Caco-2 (cell line): ENCODE data around the gene CST1. TPM values are rescaled to one million over a fixed set of nuclear protein-coding genes. Genes with fewer than 3 reads are reported as not detected.
"Not testable (repeated sequence)": the region's sequence is repeated elsewhere in the genome, so short reads cannot be mapped to it uniquely, and the experiment has no call there.

Experiments
- BruUV-seq: library from RNA; stranded (reverse); fragments of 400-500 nt; replicated peaks from 2 replicates; lab custom pipeline; 2021; lab: Mats Ljungman, UMichigan
- CTCF ChIA-PET: fragments of 300-600 bp; sonication (Branson Sonifier 250); formaldehyde crosslinking; loops from one replicate; lab custom pipeline; 2022; ENCODE audit warnings: antibody characterized with exemption; lab: Charles Lee
- POLR2A ChIA-PET: fragments of 300-600 bp; sonication (Branson Sonifier 250); formaldehyde crosslinking; loops from one replicate; lab custom pipeline; 2022; ENCODE audit warnings: antibody characterized with exemption; lab: Charles Lee
- DNase-seq, 2 experiments: peaks; one replicate each; pipeline versions ENCODE4 v3.0.0 to v3.0.0-alpha.2; 2020 to 2022
- H3K27me3 ChIP-seq: replicated peaks from 2 replicates; pipeline ENCODE4 v1.6.0; 2011; ENCODE audit warnings: low read length; ENCODE audit not compliant: control insufficient read depth, insufficient read depth
- H3K36me3 ChIP-seq: 2 replicates; pipeline ENCODE4 v1.5.1; 2011; ENCODE audit warnings: low read length; ENCODE audit not compliant: control insufficient read depth, insufficient read depth
- H3K4me1 ChIP-seq: fragments of 250-450 bp; sonication (Bioruptor Pico); 2 replicates; pipeline ENCODE4 v1.5.1; 2020; ENCODE audit warnings: mild to moderate bottlenecking
- H3K4me3 ChIP-seq: 2 replicates; pipeline ENCODE4 v1.5.1; 2011; ENCODE audit warnings: low read depth, mild to moderate bottlenecking, control low read depth, low read length
- H3K9me3 ChIP-seq: fragments of 250-450 bp; sonication (Bioruptor Pico); 2 replicates; pipeline ENCODE4 v1.5.1; 2020; ENCODE audit warnings: mild to moderate bottlenecking, moderate library complexity
- H3K27ac Mint-ChIP-seq: one replicate; pipeline ENCODE4 v1.8.0; 2022; ENCODE audit warnings: mixed read lengths; ENCODE audit not compliant: unreplicated experiment
- H3K27me3 Mint-ChIP-seq: one replicate; pipeline ENCODE4 v1.8.0; 2022; ENCODE audit warnings: mixed read lengths; ENCODE audit not compliant: insufficient read depth, unreplicated experiment
- H3K36me3 Mint-ChIP-seq: one replicate; pipeline ENCODE4 v1.8.0; 2022; ENCODE audit warnings: mild to moderate bottlenecking, mixed read lengths; ENCODE audit not compliant: insufficient read depth, unreplicated experiment
- H3K4me1 Mint-ChIP-seq: one replicate; pipeline ENCODE4 v1.8.0; 2022; ENCODE audit warnings: low read depth, mixed read lengths; ENCODE audit not compliant: unreplicated experiment
- H3K4me3 Mint-ChIP-seq: one replicate; pipeline ENCODE4 v1.8.0; 2022; ENCODE audit warnings: mild to moderate bottlenecking, moderate library complexity, mixed read lengths; ENCODE audit not compliant: unreplicated experiment
- H3K9me3 Mint-ChIP-seq: one replicate; pipeline ENCODE4 v1.8.0; 2022; ENCODE audit warnings: mixed read lengths; ENCODE audit not compliant: unreplicated experiment
- CTCF ChIP-seq, 2 experiments: fragments of 200-600 bp in 1 of 2; IDR thresholded peaks; 1 replicate in 1 of 2; 2 replicates in 1 of 2; pipeline versions ENCODE4 v1.5.1 to v1.8.0; 2011 to 2022; ENCODE audit warnings: antibody characterized with exemption in 1 of 2, control low read depth in 1 of 2, inconsistent platforms in 1 of 2, low read depth in 1 of 2, low read length in 1 of 2, mild to moderate bottlenecking in 1 of 2, moderate library complexity in 1 of 2; ENCODE audit not compliant: insufficient read depth in 1 of 2, severe bottlenecking in 1 of 2, unreplicated experiment in 1 of 2
- intact Hi-C: fragments of 100-400 bp; cut with micrococcal nuclease; formaldehyde crosslinking; loops from one replicate; pipeline ENCODE4 v1.10.0; 2022; ENCODE audit not compliant: unreplicated experiment
- total RNA-seq: library from RNA; stranded (reverse); gene quantifications from 2 replicates; pipeline ENCODE4 v1.2.3, GENCODE V29; 2022

The CST1 gene
- total RNA-seq, 1 experiment from 2014 or later, result 499 TPM

- Mint-ChIP-seq H3K4me1 (peaks cover 39% of the 10 kb centered on the region), H3K27ac (no peak overlapping the region), H3K36me3 (peaks cover 3% of the 10 kb centered on the region), H3K27me3 (no peaks in the 10 kb centered on the region), H3K4me3 (no peak overlapping the region), H3K9me3 (peaks cover 2% of the 10 kb centered on the region)
- Histone ChIP-seq H3K27me3 (no peaks in the 10 kb centered on the region), H3K36me3 (no peaks in the 10 kb centered on the region), H3K4me1 (peaks cover 34% of the 10 kb centered on the region), H3K4me3 (no peak overlapping the region), H3K9me3 (no peaks in the 10 kb centered on the region)
- CTCF ChIA-PET, result no interaction called here
- BruUV-seq, result no TSS peak
- POLR2A ChIA-PET, result no interaction called here
- TF ChIP-seq CTCF (IDR thresholded peaks at IDR 0.05; ENCODE audit: insufficient read depth in 1 of 2, low read depth in 1 of 2, low read length in 1 of 2, severe bottlenecking in 1 of 2, unreplicated experiment in 1 of 2), result no peak
- DNase-seq, result no peak
- intact Hi-C loops, result loop anchor here (10.0 kb wide), 1 partner anchor 87 kb away; no protein-coding TSS in a partner anchor
Measured at GRCh38 chr20:23752019-23752418, 1.3 kb upstream of the CST1 start.

GRCh38 chr20:23749746-23750145, 989 bp downstream of the CST1 start:
- H3K36me3 ChIP-seq, result no peaks in the 10 kb centered on the region
- intact Hi-C loops, result loop anchor here (10.0 kb wide), 1 partner anchor 85 kb away; no protein-coding TSS in a partner anchor
- peaks cover 18% of the 10 kb centered on the region for H3K4me1 Mint-ChIP-seq

GRCh38 chr20:23748975-23749374, 1.8 kb downstream of the CST1 start:
- not testable (repeated sequence) for H3K4me3 ChIP-seq, BruUV-seq

More at GRCh38 chr20:23749746-23750145, 989 bp downstream of the CST1 start:
- ChIA-PET CTCF (no interaction called here), POLR2A (no interaction called here)
- H3K4me1 ChIP-seq, result peaks cover 11% of the 10 kb centered on the region
- Mint-ChIP-seq H3K27me3 (no peaks in the 10 kb centered on the region), H3K4me3 (peak overlapping the region; percentile 27), H3K9me3 (no peaks in the 10 kb centered on the region), H3K27ac (no peak overlapping the region), H3K36me3 (no peaks in the 10 kb centered on the region)
- BruUV-seq, result no TSS peak
- no peak overlapping the region for H3K4me3 ChIP-seq
- no peak for DNase-seq
- no peaks in the 10 kb centered on the region for H3K27me3 ChIP-seq
- TF ChIP-seq CTCF (IDR thresholded peaks at IDR 0.05; ENCODE audit: insufficient read depth in 1 of 2, low read depth in 1 of 2, low read length in 1 of 2, severe bottlenecking in 1 of 2, unreplicated experiment in 1 of 2), result no peak
- no peaks in the 10 kb centered on the region for H3K9me3 ChIP-seq

GRCh38 chr20:23747551-23747950, 3.2 kb downstream of the CST1 start:
- H3K4me3 Mint-ChIP-seq, H3K36me3 Mint-ChIP-seq, DNase-seq, H3K9me3 Mint-ChIP-seq, H3K27me3 Mint-ChIP-seq, H3K36me3 ChIP-seq, BruUV-seq, intact Hi-C loops, H3K27me3 ChIP-seq, POLR2A ChIA-PET, H3K9me3 ChIP-seq, H3K4me1 ChIP-seq, H3K4me3 ChIP-seq, CTCF ChIA-PET, H3K4me1 Mint-ChIP-seq: not testable (repeated sequence)
- H3K27ac Mint-ChIP-seq, result peak overlapping the region; percentile 66

More at GRCh38 chr20:23748975-23749374, 1.8 kb downstream of the CST1 start:
- H3K27ac Mint-ChIP-seq, H3K27me3 Mint-ChIP-seq, H3K36me3 Mint-ChIP-seq, H3K9me3 Mint-ChIP-seq, H3K9me3 ChIP-seq, DNase-seq, H3K4me1 ChIP-seq, H3K4me3 Mint-ChIP-seq, H3K36me3 ChIP-seq, H3K27me3 ChIP-seq, intact Hi-C loops, CTCF ChIA-PET, POLR2A ChIA-PET: not testable (repeated sequence)
- H3K4me1 Mint-ChIP-seq, result peaks cover 11% of the 10 kb centered on the region
- peak in 1 of 2 experiments; percentile 10 for TF ChIP-seq CTCF (IDR thresholded peaks at IDR 0.05; ENCODE audit: insufficient read depth in 1 of 2, low read depth in 1 of 2, low read length in 1 of 2, severe bottlenecking in 1 of 2, unreplicated experiment in 1 of 2)

GRCh38 chr20:23747092-23747491, 3.6 kb downstream of the CST1 start:
- H3K9me3 ChIP-seq, H3K4me3 ChIP-seq, H3K4me1 ChIP-seq, DNase-seq, POLR2A ChIA-PET, H3K36me3 ChIP-seq, H3K4me3 Mint-ChIP-seq, CTCF ChIA-PET, intact Hi-C loops, BruUV-seq, H3K27me3 ChIP-seq, H3K4me1 Mint-ChIP-seq, H3K36me3 Mint-ChIP-seq, H3K27me3 Mint-ChIP-seq, H3K9me3 Mint-ChIP-seq: not testable (repeated sequence)
- H3K27ac Mint-ChIP-seq, result peak overlapping the region; percentile 66
